ENCODE measurements around the gene ETFRF1.

ETFRF1 gene

DNA sequence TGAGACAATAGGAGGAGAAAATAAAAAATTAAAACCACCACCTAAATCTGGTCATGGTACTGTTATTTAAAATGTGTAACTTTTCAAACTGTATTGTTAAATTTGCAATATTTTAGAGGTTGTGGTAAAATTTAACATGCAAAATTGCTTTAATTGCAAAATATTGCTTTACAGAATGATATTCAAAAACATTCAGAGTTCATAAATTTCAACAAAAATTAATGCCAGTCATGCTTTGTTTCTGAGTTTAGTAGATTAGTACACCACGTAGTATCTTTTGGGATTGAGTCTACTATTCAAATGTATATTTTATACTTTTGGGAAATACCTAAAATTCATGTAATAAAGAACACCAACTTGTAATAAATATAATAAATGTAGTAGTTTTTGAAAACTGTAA is 18.3 kb downstream of the ETFRF1 start:
- no peak for DNase-seq (ENCODE audit: low read depth in 3 of 3, low spot score in 1 of 3)

DNA sequence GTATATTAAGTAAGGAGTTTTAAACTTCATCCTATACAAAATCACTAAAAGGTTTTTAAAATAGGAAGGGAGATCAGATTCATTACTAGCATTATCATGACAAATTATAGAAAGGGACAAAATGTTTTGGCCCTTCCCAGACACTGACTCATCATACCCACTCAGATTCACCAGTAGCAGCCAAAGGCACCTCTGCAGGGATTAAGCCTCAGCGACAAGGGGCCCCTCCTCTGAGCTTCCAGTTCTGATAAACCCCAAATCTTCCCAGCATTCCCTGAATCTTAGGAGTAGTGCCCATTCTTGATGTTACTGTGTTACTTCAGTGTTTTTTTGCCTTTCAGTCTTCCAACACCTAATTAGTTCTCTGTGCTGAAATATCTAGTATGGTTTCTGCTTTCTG is 41.2 kb downstream of the ETFRF1 start:
- no peak for DNase-seq (ENCODE audit: low read depth in 3 of 3, low spot score in 1 of 3)

DNA sequence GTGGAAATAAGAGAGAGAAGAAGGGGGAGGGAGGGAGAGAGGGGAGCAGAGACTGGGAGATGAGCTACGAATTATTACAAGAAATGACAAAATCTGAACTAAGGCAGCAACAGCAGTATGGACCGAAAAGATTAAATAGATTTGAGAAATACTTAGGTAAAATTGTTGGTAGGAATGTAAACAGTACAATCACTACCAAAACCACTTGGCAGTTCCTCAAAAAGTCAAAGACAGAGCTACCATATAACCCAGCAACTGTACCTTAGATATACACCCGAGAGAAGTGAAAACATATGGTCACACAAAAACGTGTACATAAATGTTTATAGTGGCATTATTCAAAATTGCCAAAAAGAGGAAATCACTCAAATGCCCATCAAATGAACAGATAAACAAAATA is 41.6 kb downstream of the ETFRF1 start:
- DNase-seq (ENCODE audit: low read depth in 3 of 3, low spot score in 1 of 3): no peak

DNA sequence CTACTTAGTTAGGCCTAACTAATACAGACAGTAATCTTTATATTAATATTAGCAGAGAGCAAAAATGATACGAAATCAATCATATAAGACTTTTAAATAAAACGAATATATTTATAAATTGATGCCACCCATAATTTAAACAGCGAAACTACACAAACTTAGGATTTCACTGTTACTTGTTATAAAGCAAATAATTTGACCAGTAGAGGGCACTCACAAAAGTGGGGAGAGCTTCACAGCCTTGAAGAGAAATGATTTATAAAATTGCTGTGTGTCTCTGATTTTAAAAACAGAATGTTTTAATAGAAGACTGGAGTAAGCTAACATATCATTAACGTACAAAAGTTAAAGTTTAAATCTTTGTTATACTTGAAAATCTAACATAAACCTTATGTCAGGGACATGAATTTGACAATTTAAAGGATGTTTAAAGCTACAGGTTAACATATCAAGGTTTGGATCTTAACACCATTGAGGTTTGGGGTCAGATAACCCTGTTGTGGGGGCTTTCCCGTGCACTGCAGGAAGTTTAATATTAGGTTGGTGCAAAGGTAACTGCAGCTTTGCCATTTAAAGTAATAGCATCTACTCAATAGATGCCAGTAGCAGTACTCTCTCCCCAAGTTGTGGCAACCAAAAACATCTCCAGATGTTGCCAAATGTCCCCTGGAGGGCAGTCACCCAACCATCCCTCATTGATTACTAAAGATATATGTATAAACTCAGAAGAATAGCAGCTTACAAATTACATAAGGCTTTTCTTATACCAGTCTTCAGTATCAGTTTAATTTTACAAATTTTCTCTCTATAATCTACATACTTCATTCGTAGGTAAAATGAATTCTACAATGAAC is 46.4 kb downstream of the ETFRF1 start:
- no peak for DNase-seq (ENCODE audit: low read depth in 3 of 3, low spot score in 1 of 3)

DNA sequence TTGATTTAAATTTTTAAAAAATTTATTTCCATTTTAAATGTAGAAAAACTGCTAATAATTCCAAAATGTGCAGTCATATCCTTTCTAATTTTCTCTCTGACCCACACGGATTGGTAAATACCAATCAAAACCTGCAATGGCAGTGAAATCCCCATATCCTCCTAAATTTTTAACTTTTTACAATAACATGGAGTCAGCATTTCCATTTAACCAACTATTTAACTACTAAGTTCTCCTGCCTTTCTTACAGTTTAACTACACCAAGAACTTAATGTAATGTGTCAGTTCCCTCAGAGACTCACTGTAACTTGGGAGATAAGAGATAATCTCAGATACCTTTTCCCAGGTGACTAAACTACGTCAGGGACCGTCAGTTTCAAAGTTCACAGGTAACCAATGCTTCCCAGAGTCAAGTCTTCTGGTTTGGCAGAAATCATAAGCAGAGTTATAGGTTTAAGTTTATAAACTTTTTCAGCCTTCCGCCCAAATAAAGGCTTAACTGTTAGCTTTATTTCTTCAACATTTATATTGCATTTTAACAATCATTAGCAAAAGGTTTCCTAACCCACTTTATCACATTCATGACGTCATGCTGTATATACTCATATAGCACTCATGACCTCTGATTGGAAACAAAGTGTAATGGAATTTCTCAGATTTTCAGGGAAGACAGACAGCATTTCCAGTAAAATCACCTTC is 48.1 kb downstream of the ETFRF1 start:
- DNase-seq (ENCODE audit: low read depth in 3 of 3, low spot score in 1 of 3): no peak

DNA sequence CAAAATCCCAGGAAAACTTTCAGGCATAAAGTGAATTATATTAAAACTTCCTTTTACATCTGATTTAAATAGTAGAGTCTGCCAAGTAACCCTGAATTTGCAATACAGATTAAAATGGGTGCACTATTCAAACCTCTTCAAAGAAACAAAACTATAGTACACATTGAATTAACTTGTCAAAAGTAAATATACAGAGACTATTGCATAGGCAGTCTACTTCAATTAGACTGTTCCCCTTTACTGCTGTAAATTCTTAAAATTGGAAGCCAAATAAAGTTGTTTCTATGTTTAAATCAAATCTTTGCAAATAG is 48.6 kb downstream of the ETFRF1 start:
- DNase-seq (ENCODE audit: low read depth in 3 of 3, low spot score in 1 of 3): no peak

DNA sequence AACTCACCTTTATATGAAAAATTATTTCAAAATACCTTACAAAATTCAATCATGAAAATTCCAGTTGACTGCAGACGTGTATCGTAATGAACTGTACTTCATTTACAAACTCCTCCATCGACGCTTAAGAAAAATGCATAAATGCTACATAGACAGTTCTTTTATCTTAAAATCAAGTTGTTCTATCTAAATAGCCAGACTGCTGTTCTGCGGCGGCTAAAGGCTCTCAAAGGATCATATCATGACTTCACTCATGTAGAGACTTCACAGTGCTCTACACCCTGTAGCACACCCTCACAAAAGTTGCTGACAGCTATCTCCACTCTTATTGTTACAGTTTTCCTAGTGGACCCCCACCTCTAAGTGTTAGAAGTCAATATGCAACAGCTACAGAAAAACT is 50.5 kb downstream of the ETFRF1 start:
- no peak for DNase-seq (ENCODE audit: low read depth in 3 of 3, low spot score in 1 of 3)

DNA sequence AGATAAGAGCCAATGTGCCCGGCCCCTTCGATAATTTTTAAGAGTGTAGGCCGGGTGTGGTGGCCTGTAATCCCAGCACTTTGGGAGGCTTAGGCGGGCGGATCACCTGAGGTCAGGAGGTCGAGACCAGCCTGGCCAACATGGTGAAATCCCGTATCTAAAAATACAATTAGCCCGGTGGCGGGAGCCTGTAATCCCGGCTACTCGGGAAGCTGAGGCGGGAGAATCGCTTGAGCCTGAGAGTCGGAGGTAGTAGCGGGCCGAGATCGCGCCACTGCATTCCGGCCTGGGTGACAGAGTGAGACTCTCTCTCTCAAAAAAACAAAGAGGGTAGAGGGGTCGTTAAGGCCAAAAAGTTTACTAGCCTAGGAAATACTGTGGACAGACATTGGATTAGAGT is 53.1 kb downstream of the ETFRF1 start:
- no peak for DNase-seq (ENCODE audit: low read depth in 3 of 3, low spot score in 1 of 3)

DNA sequence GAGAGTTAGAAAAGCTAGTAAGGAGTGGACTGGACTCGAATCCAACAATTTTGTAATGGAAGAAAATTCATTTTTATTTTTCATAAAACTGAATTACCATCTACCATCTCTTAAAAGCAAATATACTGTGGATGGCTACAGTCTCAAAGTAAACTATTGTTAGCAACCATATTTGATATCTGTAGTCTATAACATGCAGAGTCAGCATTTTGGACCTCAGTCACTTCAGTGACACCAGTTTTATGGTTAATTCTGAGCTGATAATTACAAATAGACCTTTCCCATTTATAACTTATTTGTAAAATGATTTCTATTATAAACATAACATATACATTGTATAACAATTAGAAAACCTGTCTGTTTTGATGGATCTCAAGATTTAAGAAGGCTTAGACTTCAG is 53.7 kb downstream of the ETFRF1 start:
- DNase-seq (ENCODE audit: low read depth in 3 of 3, low spot score in 1 of 3): no peak

DNA sequence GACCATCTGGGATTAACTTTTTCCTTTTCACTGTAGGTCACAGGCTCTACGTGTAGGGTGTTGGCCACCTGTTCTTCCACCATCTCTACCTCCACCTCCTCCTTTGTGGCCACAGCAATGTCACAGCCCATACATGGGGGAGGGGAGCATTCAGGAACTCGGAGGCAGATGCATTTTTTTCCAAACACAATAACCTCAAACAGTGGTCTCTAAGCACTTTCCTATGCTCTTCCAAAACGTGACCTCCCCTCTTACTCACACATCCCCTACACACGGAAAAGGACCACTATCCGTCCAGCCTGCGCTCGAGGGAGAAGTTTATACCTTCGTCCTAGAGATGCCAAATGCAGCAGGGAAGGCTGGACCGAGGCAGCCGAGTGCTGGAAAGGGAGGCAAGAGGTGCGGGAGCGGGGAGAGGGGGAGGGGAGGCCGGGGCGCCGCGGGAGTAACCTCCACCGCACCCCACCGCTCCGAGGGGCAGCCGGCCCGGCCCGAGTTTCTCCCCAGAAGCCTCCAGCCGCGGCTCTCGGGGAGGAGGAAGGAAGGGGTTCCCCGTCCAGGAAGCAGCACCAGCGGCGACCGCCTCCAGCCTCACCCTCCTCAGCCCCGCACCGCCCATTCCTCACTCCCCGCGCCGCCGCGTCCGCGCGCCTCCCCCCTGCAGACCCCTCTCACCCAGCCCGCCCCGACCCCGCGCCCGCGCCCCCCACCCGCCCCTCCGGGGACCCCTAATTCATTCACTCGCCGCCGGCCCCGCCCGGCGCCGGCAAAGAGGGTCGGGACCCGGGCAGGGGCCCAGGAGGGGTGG is 55.1 kb downstream of the ETFRF1 start:
- DNase-seq (ENCODE audit: low read depth in 3 of 3, low spot score in 1 of 3): peak in 2 of 3 donors; percentile 20 to 36

DNA sequence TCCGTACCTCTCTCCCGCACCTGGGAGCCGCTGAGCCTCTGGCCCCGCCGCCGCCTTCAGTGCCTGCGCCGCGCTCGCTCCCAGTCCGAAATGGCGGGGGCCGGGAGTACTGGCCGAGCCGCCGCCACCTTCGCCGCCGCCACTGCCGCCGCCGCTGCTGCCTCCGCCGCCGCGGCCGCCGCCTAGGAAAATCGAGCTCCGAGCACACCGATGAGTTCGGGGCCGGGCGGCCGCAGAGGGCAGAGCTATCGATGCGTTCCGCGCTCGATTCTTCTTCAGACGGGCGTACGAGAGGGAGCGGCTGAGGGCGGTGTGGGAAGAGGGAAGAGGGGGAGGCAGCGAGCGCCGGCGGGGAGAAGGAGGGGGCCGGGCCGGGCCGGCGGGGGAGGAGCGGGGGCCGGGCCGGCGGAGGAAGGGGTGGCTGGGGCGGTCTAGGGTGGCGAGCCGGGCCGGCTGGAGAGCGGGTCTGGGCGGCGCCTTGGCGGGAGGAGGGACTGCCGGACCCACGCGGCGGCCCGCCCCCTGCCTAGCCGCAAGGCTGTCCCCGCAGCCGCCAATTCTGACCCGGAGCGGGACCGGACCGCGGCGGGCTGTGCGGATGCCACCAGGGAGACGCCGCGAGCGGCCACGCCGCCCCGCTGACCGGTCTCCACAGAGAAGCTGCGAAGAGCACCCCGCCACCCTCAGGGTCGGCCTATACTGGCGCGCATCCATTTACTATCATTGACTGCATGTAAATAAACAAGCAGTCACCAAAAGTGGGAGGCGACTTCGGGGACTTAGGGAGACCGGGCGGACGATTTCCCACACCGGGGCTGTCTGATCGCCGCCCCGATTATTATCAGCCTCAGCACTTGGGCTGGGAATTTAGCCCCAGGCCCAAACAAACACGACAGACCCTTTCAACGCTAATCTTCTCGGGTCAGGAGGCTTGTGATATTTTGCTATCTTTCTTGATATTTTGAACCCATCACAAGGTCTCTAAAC is 56.0 kb downstream of the ETFRF1 start, which contains the start of gene KRAS:
KRAS (minus strand) TSS at position 186 of the 987 bp plus-strand sequence.
- peak; percentile 75 to 84 (median 83) for DNase-seq (ENCODE audit: low read depth in 3 of 3, low spot score in 1 of 3)

DNA sequence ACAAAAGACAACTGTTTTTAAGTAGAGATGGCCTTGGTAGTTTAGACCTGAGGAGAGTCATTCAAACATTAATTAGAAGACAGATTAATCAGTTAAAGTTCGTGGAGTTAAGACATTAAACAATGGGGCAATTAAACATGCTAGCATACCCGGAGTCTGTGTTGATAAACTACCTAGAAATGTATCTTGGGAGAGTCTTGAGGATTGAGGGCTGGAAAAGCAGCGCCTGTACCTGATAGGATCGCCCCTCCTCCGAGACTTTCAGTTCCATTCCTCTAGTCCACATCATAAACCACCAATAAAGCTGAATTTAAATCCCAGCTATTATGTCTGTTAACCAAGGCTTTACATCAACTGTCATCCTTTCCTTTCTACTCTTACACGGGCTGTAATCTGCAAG is 56.7 kb downstream of the ETFRF1 start:
- no peak for DNase-seq (ENCODE audit: low read depth in 3 of 3, low spot score in 1 of 3)

DNA sequence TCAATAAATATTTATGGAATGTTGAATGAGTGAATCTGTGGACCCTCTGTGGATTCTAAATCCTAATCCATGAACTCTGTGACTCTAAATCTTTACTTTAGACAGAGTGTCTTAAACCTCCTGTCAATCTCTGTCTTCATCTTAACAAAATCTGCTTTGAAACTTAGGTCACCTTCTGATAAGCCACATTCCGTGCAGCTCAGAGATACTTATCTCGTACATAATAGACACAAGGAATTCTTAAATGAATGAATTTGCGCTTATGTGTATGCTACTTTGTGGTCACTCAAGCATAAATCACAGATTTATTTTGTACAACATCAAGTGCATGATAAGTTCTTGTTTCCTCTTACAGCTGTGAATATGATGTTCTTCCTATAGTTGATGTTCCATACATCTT is 57.9 kb downstream of the ETFRF1 start:
- no peak for DNase-seq (ENCODE audit: low read depth in 3 of 3, low spot score in 1 of 3)

DNA sequence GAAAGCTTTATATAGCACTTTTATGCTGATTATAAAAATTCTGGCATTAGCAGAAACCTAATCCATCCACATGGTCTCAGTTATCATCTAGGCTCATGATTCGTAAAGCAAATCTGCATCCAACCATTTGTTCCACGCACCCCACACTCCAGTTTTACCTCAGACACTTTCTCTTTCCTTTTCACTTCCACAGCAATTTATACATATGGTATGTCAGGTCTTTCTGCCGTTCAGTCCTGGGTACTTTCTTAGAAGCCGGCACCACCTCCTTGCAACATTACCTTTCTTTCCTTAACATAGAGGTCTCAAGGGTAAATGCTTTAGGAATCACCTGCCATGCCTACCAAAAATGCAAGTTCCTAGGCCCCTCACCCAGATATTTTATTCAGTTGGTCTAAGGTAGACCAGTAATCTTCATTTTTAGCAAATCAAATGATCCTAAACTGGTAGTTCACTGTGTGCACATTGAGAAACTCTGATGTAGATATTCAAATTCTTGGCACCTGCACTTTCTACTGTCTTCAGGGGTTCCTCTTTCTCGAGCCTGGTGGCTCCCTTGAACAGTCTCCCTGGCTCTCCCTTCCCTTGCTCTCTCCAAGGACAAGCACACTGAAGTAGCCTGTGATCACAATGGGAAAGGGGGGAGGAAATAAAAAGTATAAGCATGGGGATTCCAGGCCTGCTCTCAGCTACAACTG is 58.5 kb downstream of the ETFRF1 start:
- no peak for DNase-seq (ENCODE audit: low read depth in 3 of 3, low spot score in 1 of 3)

DNA sequence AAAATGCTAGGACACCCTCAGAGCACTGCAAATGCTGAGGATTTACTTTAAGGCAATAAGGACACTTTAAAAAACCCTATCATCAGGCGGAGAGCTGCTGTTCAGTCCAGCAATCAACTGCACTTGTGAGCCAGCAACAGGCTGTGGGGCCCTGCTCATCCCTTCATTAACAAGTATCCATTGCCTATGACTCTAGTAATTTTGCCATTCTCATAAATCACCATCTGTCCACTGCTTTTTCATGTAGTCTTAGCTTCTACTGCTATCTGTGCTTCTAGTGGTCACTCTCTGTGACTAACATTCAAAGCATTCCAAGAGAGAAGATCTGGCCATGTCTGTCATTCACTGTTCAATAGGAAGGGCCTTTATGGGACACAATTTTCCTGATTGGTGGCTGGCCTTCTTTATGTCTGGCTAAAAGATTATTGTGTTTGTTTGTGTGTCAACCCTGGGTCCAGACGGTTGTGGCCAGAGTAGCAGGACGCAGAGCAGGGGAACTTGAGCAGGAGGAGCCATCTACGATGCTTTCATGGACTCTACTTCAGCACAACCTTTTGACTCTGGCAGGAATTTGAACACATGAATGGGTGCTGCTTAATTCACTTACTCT is 59.3 kb downstream of the ETFRF1 start:
- no peak for DNase-seq (ENCODE audit: low read depth in 3 of 3, low spot score in 1 of 3)
